Body of pancreas (tissue), 4 donors: ENCODE results near the gene VMAC. TPM values are rescaled to one million over a fixed set of nuclear protein-coding genes. Genes with fewer than 3 reads are reported as not detected.

Experiments used
- ATAC-seq: fragments of 150-250 bp; one replicate; pipeline ENCODE4 v1.9.1; 2016
- DNase-seq, 4 donors: peaks; one replicate each; pipeline ENCODE4 v3.0.0-alpha.2; 2019
- H3K27ac ChIP-seq, 4 donors: fragments of 200-600 bp; sonication (generic); 1 replicate in 3 of 4; 2 replicates in 1 of 4; pipeline versions ENCODE4 v1.5.1 to v1.6.1; 2016 to 2019; ENCODE audit warnings: mild to moderate bottlenecking in 1 of 4, mixed read lengths in 1 of 4, moderate library complexity in 1 of 4
- H3K27me3 ChIP-seq, 2 donors: fragments of 200-600 bp; sonication (generic); one replicate each; pipeline ENCODE4 v1.6.0; 2016; ENCODE audit warnings: mild to moderate bottlenecking in 1 of 2
- H3K36me3 ChIP-seq, 2 donors: fragments of 200-600 bp; sonication (generic); replicated peaks in 1 of 2; 2 replicates each; pipeline ENCODE4 v1.5.1; 2016; ENCODE audit warnings: low read depth in 2 of 2; ENCODE audit not compliant: insufficient read depth in 1 of 2
- H3K4me1 ChIP-seq: fragments of 200-600 bp; sonication (generic); one replicate; pipeline ENCODE4 v1.6.0; 2016
- H3K4me3 ChIP-seq, 2 donors: fragments of 200-600 bp; sonication (generic); 1 replicate in 1 of 2; 2 replicates in 1 of 2; pipeline ENCODE4 v1.5.1; 2016 to 2019
- H3K9me3 ChIP-seq, 3 donors: fragments of 200-600 bp; sonication (generic); 1 replicate in 2 of 3; 2 replicates in 1 of 3; pipeline ENCODE4 v1.5.1; 2016
- CTCF ChIP-seq, 7 experiments: fragments of 450-650 bp in 4 of 7; fragments of 200-600 bp in 3 of 7; sonication (generic) in 3 of 7; IDR thresholded peaks; one replicate each; pipeline ENCODE4 v1.5.1; 2016 to 2019; ENCODE audit warnings: antibody characterized with exemption in 7 of 7
- POLR2A ChIP-seq, 3 donors: fragments of 450-650 bp; IDR thresholded peaks; one replicate each; pipeline ENCODE4 v1.6.1; 2016; ENCODE audit warnings: antibody characterized with exemption in 3 of 3, mild to moderate bottlenecking in 2 of 3
- WGBS, 2 donors: methylation state at CpG; one replicate each; pipeline ENCODE4 v1.1.5; 2017; 5-methylcytosine and 5-hydroxymethylcytosine counted together
- intact Hi-C: fragments of 100-400 bp; cut with DNase I; formaldehyde crosslinking; loops from one replicate; pipeline ENCODE4 v1.15.1; 2023
- total RNA-seq, 2 donors: library from RNA; depleted of rRNA; stranded (reverse); fragments of >200 nt; gene quantifications; one replicate each; pipeline ENCODE4 v1.1.0, GENCODE V29; 2016

Gene VMAC
- total RNA-seq, 2 donors from 2014 or later = 12.5 to 15.3 TPM

- Histone ChIP-seq H3K4me3 (no peak overlapping the region), H3K4me1 (no peaks in the 10 kb centered on the region), H3K9me3 (no peaks in the 10 kb centered on the region), H3K27me3 (no peaks in the 10 kb centered on the region), H3K27ac (no peak overlapping the region), H3K36me3 (no peaks in the 10 kb centered on the region)
- intact Hi-C loops = no loop called here
- DNase-seq (no peak), ATAC-seq (no peak)
- no peak for TF ChIP-seq POLR2A (IDR thresholded peaks at IDR 0.05)
- no peak for TF ChIP-seq CTCF (IDR thresholded peaks at IDR 0.05)
- 56 to 60% methylated on average over 6 to 9 of the region's 9 CpGs for WGBS, 2 donors
Observed at GRCh38 chr19:5864013-5864720, 40.5 kb upstream of the VMAC start.

GRCh38 chr19:5864725-5865486 is 39.8 kb upstream of the VMAC start:
- no peak for TF ChIP-seq POLR2A (IDR thresholded peaks at IDR 0.05)
- no peak for TF ChIP-seq CTCF (IDR thresholded peaks at IDR 0.05)
- Histone ChIP-seq H3K27ac (no peak overlapping the region), H3K27me3 (no peaks in the 10 kb centered on the region), H3K9me3 (no peaks in the 10 kb centered on the region), H3K36me3 (no peaks in the 10 kb centered on the region), H3K4me1 (no peaks in the 10 kb centered on the region), H3K4me3 (no peak overlapping the region)
- ATAC-seq = no peak
- intact Hi-C loops = no loop called here
- no peak for DNase-seq
- WGBS, 2 donors = 68 to 76% methylated on average over 13 to 14 of the region's 14 CpGs

GRCh38 chr19:5865772-5866171 is 38.9 kb upstream of the VMAC start:
- Histone ChIP-seq H3K27ac (no peak overlapping the region), H3K4me3 (no peak overlapping the region), H3K4me1 (no peaks in the 10 kb centered on the region), H3K27me3 (no peaks in the 10 kb centered on the region), H3K9me3 (no peaks in the 10 kb centered on the region), H3K36me3 (no peaks in the 10 kb centered on the region)
- DNase-seq (no peak), ATAC-seq (no peak)
- intact Hi-C loops = no loop called here
- 66 to 72% methylated on average over 10 to 11 of the region's 11 CpGs for WGBS, 2 donors
- TF ChIP-seq POLR2A (IDR thresholded peaks at IDR 0.05) (no peak), CTCF (IDR thresholded peaks at IDR 0.05) (no peak)

GRCh38 chr19:5867201-5868136 is 37.2 kb upstream of the VMAC start:
- no peaks in the 10 kb centered on the region for H3K27me3 ChIP-seq
- no peaks in the 10 kb centered on the region for H3K4me1 ChIP-seq
- intact Hi-C loops = no loop called here
- no peaks in the 10 kb centered on the region for H3K9me3 ChIP-seq
- no peak for DNase-seq
- TF ChIP-seq CTCF (IDR thresholded peaks at IDR 0.05) = no peak
- no peak for TF ChIP-seq POLR2A (IDR thresholded peaks at IDR 0.05)
- H3K36me3 ChIP-seq = no peaks in the 10 kb centered on the region
- no peak overlapping the region for H3K4me3 ChIP-seq
- ATAC-seq = no peak
- no peak overlapping the region for H3K27ac ChIP-seq
- 74 to 79% methylated on average over 22 to 30 of the region's 31 CpGs for WGBS, 2 donors
